HEK293T (cell line): ENCODE data around the gene OTUD3.

ENCODE experiments used
- ARNT ChIP-seq: fragments of 450-650 bp; IDR thresholded peaks from 2 replicates; pipeline ENCODE4 v1.6.1; 2017; ENCODE audit warnings: mild to moderate bottlenecking
- BHLHE40 ChIP-seq: fragments of 450-650 bp; IDR thresholded peaks from 2 replicates; pipeline ENCODE4 v1.6.1; 2016; ENCODE audit warnings: mild to moderate bottlenecking, moderate library complexity, borderline replicate concordance
- FOXK2 ChIP-seq: fragments of 450-650 bp; IDR thresholded peaks from 2 replicates; pipeline ENCODE4 v1.6.1; 2016; ENCODE audit warnings: mild to moderate bottlenecking
- ZNF384 ChIP-seq: fragments of 450-650 bp; IDR thresholded peaks from 2 replicates; pipeline ENCODE4 v1.6.1; 2016

- TF ChIP-seq ZNF384 (no peak), BHLHE40 (no peak), ARNT (no peak), FOXK2 (no peak)
Measured at GRCh38 chr1:19936061-19936750, 54.0 kb downstream of the OTUD3 start.
